Prostate gland (tissue), 2 donors: ENCODE data around the gene PCDHA3.

Experiments used
- POLR2A ChIP-seq: fragments of 450-650 bp; IDR thresholded peaks from one replicate; pipeline ENCODE4 v1.6.1; 2016; ENCODE audit warnings: antibody characterized with exemption, mild to moderate bottlenecking
- TF ChIP-seq, protein P1 (sequence below), 4 experiments: fragments of 200-600 bp in 2 of 4; fragments of 450-650 bp in 2 of 4; sonication (generic) in 2 of 4; IDR thresholded peaks; 1 replicate in 3 of 4; 2 replicates in 1 of 4; pipeline ENCODE4 v1.5.1; 2016 to 2019; ENCODE audit warnings: antibody characterized with exemption in 4 of 4, mild to moderate bottlenecking in 2 of 4, moderate library complexity in 2 of 4

DNA sequence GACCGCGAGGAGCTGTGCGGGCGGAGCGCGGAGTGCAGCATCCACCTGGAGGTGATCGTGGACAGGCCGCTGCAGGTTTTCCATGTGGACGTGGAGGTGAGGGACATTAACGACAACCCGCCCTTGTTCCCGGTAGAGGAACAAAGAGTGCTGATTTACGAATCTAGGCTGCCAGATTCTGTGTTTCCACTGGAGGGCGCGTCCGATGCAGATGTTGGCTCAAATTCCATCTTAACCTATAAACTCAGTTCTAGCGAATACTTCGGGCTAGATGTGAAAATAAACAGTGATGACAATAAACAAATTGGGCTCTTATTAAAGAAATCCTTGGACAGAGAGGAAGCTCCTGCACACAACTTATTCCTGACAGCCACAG, 27.5 kb downstream of the PCDHA3 start:
- TF ChIP-seq POLR2A, result no peak
- TF ChIP-seq, protein P1, sequence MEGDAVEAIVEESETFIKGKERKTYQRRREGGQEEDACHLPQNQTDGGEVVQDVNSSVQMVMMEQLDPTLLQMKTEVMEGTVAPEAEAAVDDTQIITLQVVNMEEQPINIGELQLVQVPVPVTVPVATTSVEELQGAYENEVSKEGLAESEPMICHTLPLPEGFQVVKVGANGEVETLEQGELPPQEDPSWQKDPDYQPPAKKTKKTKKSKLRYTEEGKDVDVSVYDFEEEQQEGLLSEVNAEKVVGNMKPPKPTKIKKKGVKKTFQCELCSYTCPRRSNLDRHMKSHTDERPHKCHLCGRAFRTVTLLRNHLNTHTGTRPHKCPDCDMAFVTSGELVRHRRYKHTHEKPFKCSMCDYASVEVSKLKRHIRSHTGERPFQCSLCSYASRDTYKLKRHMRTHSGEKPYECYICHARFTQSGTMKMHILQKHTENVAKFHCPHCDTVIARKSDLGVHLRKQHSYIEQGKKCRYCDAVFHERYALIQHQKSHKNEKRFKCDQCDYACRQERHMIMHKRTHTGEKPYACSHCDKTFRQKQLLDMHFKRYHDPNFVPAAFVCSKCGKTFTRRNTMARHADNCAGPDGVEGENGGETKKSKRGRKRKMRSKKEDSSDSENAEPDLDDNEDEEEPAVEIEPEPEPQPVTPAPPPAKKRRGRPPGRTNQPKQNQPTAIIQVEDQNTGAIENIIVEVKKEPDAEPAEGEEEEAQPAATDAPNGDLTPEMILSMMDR (IDR thresholded peaks at IDR 0.05), result no peak
